ENCODE data around the gene AP2A2.
"Not testable (repeated sequence)": the region's sequence is repeated elsewhere in the genome, so short reads cannot be mapped to it uniquely, and the experiment has no call there.

The AP2A2 gene

DNA sequence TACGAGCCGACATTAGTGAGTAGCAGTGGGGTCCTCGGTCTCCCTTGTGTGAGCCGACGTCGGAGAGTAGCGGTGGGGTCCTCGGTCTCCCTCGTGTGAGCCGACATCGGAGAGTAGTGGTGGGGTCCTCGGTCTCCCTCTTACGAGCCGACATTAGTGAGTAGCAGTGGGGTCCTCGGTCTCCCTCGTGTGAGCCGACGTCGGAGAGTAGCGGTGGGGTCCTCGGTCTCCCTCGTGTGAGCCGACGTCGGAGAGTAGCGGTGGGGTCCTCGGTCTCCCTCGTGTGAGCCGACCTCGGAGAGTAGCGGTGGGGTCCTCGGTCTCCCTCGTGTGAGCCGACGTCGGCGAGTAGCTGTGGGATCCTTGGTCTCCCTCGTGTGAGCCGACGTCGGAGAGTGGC is 49.7 kb downstream of the AP2A2 start:
- DNase-seq (ENCODE audit: low read depth in 2 of 2) = not testable (repeated sequence)

DNA sequence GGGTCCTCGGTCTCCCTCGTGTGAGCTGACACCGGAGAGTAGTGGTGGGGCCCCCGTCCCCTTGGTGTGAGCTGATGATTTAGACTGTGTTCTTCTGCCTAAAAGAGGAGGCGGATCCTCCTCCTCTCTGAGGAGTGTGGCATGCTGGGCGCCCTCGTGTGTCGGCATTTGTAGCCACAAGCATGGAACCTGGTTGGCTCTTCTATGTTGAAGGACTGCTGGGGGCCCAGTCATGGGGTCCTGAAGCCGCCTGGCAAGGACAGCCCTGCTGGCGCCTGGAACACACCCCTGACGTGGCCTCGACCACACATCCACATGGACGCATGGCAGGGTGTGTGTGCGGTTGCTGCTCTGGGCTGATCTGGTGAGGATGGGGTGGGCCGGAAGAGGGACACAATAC is 50.2 kb downstream of the AP2A2 start:
- DNase-seq (ENCODE audit: low read depth in 2 of 2) = peak in 1 of 2 experiments; percentile 6

DNA sequence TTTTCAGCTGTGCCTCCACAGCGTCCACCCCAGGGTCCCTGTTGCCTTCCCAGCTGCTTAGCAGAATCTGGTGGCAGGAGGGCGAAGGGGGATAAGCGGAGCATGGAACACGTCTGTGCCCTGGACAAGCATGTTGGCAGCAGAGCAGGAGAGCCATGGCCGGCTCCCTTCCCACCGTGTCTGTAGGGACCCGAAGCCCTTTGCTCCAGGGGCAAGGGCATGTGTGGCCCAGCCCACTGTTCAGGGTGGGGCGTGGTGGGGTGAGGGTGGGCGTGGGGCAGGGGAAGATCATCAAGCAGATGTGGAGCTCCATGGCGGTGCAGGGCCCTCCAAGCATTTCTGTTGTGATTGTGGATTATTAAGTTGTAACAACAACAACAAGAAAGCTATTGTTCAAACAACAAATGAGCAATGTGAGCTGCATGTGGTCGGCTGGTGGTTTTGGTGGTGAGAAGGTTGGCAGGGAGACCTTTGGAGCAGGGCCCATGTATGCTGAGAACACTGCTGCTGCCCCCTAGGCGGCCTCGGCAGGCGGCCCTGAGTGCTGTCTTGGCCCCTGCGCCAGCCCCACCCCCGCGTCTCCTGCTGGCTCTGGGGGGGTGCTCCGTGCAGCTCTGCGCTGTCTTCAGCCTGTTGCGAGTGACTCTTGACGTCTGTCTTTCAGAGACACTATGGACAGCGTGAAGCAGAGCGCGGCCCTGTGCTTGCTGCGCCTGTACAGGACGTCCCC is 50.9 kb downstream of the AP2A2 start:
- no peak for DNase-seq (ENCODE audit: low read depth in 2 of 2)

DNA sequence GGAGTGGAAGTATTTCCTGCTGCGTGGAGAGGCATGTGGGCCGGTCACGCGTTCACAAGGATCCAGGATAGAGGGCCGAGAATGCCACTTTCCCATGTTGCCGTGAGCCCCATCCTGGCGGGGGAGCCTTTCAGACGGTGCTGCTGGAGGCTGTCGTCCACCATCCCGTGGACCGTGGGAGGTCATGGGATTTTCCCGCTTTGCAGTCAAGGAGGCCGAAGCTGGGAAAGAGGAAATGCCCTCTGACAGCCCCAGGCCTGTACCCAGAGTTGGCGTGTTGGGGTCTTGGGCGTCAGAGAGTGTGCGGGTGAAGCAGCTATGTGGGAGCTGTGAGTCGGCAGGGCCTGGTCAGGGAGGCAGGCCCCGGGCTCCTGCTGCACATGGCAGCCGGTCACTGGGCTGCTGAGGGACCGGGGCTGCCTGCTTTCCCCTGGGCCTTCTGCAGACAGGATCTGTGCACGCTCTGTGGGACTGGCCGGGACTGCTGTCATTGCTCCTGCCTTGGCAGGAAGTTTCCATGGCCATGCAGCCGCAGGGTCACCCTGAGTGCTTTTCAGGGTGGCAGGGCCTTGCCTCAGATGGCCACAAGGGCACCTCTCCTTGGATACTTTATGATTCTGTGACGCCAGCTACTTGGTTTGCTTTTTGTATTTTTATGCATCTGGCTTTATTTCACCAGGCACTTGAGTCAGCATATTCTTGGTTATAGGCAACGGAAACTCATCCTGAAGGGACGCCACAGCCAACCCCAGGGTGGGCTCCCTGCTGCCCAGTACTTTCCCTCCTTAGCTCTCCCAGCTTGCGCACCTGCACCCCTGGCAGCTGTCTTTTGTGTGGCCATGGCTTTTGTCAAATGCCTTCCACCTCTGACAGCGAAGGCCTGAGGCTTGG is 52.4 kb downstream of the AP2A2 start:
- DNase-seq (ENCODE audit: low read depth in 2 of 2) = no peak

DNA sequence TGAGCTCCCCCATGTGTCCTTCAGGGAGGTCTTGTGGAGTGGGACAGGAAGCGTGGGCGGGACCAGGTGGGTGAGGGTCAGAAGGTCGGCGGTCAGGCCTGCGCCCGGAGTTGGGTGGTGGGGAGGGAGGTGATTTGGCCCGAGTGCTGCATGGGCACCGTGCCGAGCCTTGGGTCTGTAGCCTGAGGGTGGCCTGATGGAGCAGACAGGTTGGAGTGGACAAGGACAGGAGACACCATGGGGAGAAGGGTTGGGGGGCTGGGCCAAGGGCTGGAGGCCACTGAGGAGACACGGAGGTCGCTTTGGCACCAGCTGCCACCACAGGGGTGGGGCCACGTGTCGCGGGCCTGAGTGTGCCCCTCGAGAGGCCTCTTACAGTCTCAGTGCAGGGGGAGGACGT is 53.1 kb downstream of the AP2A2 start:
- DNase-seq (ENCODE audit: low read depth in 2 of 2) = no peak

DNA sequence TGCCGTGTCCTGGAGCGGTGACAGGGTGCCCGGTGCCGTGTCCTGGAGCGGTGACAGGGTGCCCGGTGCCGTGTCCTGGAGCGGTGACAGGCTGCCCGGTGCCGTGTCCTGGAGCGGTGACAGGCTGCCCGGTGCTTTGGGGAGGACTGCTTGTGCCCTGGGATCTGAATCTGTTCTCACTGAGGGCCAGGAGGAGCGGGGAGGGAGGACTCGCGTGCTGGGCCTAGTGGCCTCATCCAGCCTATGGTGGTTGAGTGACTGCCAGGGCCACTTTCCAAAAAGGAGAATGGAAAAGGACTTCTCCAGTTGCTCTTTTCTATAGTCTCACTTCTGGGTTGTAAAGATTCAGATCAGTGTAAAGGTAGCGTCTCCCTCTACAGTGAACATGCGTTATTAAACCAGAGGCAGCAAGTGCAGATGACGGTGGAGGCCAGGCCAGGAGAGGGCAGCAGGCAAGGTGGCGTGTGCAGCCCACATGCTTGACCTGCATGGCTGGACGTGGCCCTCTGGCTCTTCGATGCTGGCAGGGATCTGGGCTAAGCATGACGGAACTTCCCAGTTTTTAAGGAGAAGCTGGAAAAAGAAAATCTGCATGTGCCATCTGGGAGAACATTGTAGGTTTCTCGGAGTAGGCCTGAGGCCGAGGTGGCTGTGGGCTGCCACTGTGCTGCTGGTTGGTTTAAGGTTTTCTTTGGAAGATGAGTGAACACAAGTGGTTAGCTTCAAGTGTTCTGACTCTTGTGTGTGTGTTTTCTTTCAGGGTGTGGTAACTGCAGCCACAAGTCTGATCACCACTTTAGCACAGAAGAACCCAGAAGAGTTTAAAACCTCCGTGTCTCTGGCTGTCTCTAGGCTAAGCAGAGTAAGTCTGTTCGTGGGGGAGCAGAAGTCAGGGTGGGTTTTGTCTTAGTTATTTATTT is 55.0 kb downstream of the AP2A2 start:
- DNase-seq (ENCODE audit: low read depth in 2 of 2) = no peak

DNA sequence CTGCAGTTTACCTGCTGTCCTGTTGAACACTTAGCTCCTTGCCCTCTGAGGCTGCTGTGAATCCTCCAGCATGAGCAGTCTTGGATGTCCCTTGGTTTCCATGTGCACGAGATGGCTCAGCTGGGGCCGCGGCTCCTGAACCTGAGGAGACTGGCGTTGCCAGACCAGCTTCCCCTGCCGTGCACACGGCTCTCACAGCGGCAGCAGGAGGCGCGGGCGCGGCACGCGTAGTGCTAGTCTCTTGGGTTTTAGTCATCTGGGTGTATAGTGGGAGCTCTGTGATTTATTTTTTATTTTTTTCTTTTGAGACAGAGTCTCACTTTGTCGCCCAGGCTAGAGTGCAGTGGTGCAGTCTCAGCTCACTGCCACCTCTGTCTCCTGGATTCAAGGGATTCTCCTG is 56.1 kb downstream of the AP2A2 start:
- no peak for DNase-seq (ENCODE audit: low read depth in 2 of 2)

DNA sequence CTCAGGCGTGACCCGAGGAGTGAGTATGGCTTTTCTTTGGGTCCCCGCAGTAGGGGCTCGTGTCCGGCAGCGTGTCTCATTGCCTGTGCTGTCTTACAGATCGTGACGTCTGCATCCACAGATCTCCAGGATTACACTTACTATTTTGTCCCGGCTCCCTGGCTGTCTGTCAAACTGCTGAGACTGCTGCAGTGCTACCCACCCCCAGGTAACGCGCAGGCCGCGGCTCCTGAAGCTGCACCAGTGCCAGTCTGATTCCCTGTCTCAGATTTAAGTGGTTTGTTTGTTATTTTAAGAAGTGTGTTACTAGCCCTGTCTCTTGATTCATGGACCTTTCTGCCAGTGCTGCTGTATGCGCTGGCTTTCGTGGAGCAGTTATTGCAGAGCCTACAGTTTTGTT is 58.9 kb downstream of the AP2A2 start:
- no peak for DNase-seq (ENCODE audit: low read depth in 2 of 2)

DNA sequence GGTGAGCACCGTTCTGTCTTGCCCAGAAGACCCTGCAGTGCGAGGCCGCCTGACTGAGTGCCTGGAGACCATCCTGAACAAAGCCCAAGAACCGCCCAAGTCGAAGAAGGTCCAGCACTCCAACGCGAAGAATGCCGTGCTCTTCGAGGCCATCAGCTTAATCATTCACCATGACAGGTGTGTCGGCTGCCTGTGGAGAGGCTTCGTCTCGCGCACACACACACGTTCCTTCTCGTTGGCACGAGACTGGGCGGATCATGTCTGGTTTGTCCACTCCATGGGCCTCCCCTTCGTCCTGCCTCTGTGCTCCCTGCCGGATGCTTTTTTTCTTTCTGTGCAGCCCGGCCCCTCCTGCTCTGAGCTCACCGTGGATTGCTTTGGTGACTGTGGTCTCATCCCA is 59.7 kb downstream of the AP2A2 start:
- DNase-seq (ENCODE audit: low read depth in 2 of 2) = no peak

DNA sequence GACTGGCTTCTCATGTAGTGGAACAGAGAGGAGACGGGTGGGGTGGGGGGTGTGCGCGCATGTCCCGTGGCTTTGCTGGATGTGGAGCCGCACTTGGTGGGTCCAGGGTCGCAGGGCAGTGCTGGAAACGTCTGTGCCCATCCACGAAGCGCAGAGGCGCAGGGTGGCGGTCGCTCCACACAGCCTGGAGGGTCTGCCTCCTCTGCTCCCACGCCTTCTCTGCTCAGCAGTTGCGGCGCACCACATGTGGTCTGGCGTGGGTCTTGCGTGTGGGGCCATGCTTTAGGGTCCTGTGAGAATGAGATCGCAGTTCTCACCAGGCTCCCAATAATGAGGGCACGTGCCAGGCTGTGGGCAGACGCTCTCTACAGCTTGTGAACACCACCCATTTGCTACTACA is 60.2 kb downstream of the AP2A2 start:
- no peak for DNase-seq (ENCODE audit: low read depth in 2 of 2)

DNA sequence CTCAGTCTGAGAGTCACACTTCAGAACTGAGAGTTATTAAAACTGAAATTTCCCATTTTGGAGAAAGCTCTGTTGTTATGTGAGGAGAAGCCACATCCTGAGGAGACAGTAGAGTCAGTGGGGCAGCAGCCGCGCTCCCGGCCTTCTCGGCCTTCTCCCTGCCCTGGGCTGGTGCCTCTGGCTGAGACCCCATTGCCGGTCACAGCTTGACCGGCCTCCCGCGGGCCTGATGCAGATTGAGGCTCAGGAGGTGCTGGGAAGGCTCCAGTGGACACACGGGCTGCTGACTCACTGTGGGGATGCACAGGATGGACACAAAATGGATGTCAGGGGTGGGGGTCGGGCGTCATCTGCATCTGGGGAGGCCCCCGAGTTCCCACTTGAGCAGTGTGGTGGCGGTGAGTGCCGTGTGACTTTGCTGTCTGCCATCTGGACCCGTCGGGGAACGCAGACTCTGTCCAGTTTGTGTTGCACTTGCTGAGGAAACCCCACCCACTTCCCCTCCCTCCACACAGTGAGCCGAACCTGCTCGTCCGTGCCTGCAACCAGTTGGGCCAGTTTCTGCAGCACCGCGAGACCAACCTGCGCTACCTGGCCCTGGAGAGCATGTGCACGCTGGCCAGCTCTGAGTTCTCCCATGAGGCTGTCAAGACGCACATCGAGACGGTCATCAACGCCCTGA is 60.7 kb downstream of the AP2A2 start:
- no peak for DNase-seq (ENCODE audit: low read depth in 2 of 2)

DNA sequence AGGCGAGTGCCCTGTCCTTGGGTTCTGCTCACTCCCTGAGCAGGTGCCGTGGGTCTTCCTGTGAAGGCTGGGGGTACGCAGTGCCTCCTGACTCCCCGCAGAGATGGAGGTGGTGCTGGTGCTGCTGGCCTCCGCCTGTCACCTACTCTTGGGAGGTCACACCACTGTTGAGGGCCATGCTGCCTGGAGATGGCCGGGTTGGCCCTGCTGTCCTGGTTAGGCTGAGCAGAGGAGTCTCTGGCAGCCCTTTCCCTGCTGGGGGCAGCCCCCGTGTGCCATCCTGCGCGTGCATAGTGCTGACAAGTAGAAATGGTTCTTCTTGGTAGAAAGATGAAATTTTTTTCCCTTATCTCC is 61.3 kb downstream of the AP2A2 start:
- DNase-seq (ENCODE audit: low read depth in 2 of 2) = no peak

DNA sequence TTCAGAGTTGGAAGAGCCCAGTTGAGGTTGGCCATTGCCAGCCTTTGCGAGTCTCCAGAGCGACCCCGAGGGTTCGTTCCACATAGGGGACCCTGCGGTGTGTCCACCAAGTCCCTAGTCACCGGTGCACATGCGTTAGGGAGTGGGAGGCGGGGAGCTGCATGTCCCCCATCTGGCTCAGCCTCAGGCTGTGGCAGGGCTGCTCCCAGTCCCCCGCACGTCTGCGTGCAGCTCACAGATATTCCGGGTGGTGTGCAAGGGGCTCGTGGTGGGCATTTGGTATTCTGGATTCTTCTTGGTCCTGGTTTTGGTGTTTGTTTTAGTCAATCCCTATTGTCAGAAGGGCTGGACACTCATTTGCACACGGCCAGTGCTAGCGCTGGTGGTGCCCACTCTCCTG is 62.0 kb downstream of the AP2A2 start:
- no peak for DNase-seq (ENCODE audit: low read depth in 2 of 2)

DNA sequence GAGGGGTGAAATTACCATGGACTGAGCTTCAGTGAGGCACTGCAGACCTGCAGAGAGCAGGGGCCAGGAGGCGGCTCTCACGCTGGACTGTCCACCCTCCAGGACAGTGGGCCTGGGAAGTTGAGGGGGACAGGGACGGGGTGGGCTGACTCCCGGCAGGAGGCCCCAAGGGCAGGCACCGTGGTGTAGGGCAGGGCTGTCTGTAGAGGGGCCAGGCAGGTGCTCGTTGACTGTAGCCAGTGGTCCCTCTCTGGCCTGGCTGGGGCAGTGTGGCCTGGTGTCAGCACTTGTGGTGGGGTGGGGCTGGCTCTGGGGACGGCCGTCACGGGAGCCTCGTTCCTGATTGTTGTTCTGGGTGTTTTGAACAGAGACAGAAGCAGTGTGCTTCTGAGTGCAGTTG is 64.4 kb downstream of the AP2A2 start:
- DNase-seq (ENCODE audit: low read depth in 2 of 2) = no peak

DNA sequence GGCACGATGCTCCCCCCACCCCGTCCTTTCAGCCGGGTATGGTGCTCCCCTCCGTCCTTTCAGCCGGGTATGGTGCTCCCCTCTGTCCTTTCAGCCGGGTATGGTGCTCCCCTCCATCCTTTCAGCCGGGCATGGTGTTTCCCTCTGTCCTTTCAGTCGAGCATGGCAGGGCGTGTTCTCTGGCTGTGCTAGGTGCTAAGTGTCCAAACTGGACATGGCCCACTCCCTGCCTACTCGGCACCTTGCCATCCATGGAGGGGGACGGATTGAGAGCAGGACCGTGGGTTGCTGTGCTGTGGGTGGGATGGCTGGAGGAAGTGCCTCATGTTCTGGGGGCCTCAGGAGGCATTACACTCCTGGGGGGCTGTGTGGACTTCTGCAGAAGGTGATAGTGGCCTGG is 65.4 kb downstream of the AP2A2 start:
- no peak for DNase-seq (ENCODE audit: low read depth in 2 of 2)

DNA sequence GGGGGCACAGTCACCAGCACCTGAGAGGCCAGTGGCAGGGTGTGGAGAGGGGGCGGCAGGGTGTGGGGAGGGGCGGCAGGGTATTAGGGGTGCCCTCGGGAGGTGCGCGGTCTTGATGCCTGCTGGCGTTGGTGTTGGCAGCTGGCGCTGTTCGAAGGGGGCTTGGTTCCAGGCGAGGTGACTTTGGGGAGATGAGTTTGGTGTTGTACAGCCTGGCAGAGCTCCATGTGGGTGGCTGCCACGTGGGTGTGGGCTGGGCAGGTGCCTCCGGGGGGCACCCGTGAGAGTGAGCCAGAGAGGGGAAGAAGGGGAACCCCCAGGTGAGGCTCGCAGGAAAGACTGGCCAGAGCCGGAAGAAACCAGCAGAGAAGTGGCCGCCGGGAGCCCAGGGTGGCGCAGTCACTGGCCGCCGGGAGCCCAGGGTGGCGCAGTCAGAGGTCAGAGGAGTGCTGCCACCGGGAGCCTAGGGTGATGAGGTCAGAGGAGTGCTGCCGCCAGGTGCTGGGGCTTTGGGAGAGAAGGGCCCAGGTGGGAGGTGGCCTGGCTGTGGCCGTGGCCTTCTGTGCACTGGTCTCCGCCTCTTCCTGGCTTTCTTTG is 66.1 kb downstream of the AP2A2 start:
- DNase-seq (ENCODE audit: low read depth in 2 of 2) = no peak

DNA sequence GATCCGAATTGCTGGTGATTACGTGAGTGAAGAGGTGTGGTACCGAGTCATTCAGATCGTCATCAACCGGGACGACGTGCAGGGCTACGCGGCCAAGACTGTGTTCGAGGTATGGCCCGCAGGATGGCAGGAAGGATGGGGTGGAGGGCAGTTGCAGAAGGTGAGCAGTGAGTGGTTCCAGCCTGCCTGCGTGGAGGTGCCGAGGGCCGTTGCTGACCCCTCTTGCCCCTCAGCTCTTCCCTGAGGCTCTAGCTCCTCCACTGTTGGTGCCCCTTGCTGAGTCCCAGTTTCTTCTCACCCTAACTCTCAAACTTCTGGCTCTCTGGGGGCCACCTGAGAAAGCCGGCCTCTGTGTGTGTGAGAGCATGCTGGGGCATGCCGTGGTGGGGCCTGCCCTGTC is 66.9 kb downstream of the AP2A2 start:
- DNase-seq (ENCODE audit: low read depth in 2 of 2) = no peak

DNA sequence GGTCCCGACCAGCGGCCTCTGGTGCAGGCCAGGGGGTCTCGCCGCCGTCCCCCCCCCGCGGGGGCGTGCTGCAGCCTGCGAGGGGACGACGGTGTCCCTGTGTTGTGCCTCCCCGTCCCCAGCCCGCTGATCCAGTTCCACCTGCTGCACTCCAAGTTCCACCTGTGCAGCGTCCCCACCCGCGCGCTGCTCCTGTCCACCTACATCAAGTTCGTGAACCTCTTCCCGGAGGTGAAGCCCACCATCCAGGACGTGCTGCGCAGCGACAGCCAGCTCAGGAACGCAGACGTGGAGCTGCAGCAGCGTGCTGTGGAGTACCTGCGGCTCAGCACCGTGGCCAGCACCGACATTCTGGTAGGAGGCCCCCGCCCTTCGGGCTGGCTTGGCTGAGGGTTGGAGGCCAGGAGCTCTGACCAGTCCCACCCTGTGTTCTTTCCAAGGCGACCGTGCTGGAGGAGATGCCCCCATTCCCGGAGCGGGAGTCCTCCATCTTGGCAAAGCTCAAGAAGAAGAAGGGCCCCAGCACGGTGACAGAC is 68.0 kb downstream of the AP2A2 start:
- no peak for DNase-seq (ENCODE audit: low read depth in 2 of 2)

DNA sequence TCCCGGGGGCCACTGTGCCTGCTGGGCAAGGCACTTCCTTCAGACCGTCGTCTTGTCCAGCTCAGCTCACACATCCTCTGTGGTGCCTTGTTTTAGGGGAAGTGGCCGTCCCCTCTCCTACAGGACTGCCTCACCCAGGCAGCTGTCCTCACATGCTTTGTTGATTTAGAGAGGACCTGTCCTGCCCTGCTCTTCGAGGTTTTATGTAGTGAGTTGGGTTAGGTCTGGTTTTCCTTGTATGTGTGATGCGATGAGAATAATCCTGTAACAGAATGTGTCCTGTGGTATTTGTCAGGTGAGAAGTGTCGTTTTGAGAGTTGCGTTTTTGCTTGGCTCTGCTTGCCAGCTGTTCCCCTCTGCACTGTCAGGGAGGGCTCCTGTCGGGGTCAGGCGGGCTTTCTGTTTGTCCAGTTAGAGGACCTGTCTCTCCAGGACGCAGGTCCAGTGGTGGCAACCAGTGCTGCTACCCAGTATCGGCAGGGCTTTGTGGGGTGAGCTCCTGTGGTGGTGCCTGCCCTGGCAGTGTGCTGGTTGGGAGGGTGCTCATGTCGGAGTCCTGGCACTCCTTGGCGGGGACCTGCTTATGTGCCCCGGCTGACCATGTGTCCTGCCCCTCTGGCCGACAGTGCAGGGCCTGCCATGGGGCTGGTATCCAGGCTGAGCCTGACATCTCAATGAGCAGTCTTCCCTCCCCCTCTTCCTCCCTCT is 69.5 kb downstream of the AP2A2 start:
- DNase-seq (ENCODE audit: low read depth in 2 of 2) = no peak

DNA sequence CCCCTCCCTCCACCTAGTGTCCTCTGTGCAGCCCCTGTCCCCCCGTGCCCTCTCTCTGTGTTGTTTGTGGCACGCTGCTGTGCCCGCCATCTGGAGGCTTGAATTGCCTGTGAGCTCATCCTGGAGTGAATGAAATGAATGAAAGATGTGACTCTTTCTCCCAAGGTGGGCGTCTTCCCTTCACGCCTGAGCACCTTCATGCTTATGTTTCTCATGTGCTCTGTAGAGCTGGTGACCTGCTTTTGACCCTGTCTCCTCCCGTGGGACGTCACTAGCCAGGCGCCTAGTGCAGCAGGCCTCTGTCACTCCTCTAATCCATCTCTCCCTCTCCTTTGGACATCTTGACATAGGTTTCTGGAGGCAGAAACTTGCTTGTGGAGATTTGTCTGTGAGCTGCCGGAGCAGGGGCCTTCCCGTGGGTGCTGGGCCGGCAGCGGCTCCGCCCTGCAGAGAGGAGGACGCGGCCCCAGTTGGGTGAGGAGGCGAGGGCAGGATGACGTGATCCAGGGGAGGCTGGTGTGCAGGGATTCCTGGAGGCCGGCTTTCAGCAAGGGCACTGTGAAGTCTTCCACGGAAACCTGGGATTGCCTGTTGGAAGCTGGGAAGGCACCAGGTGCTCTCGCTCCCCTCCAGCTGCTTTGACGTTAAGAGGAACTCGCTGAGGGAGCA is 70.2 kb downstream of the AP2A2 start:
- DNase-seq (ENCODE audit: low read depth in 2 of 2) = no peak
